Liver (tissue), 9 donors: ENCODE measurements around the gene TMEM18. TPM values are rescaled to one million over a fixed set of nuclear protein-coding genes. Genes with fewer than 3 reads are reported as not detected.

ENCODE experiments used
- DNase-seq: peaks from one replicate; pipeline ENCODE4 v3.0.0-alpha.2; 2017; ENCODE audit warnings: low spot score
- H3K27ac ChIP-seq, 2 donors: one replicate each; pipeline ENCODE4 v1.7.0; 2013; ENCODE audit warnings: inconsistent platforms in 2 of 2, low read length in 2 of 2, control low read depth in 1 of 2, low read depth in 1 of 2, mild to moderate bottlenecking in 1 of 2
- H3K27me3 ChIP-seq, 4 donors: one replicate each; pipeline versions ENCODE4 v1.6.1 to v1.7.0; 2013; ENCODE audit warnings: low read length in 3 of 4, inconsistent platforms in 1 of 4, mild to moderate bottlenecking in 1 of 4, moderate library complexity in 1 of 4; ENCODE audit not compliant: control insufficient read depth in 4 of 4, insufficient read depth in 4 of 4
- H3K36me3 ChIP-seq, 4 donors: one replicate each; pipeline versions ENCODE4 v1.6.1 to v1.7.0; 2013; ENCODE audit warnings: low read length in 3 of 4, mild to moderate bottlenecking in 3 of 4, low read depth in 1 of 4, moderate library complexity in 1 of 4; ENCODE audit not compliant: control insufficient read depth in 4 of 4, insufficient read depth in 3 of 4
- H3K4me1 ChIP-seq, 4 donors: one replicate each; pipeline versions ENCODE4 v1.6.1 to v1.7.0; 2013; ENCODE audit warnings: low read length in 3 of 4, mild to moderate bottlenecking in 3 of 4, moderate library complexity in 1 of 4; ENCODE audit not compliant: control insufficient read depth in 4 of 4, insufficient read depth in 4 of 4
- H3K4me3 ChIP-seq, 3 donors: one replicate each; pipeline versions ENCODE4 v1.6.1 to v1.7.0; 2013; ENCODE audit warnings: low read length in 3 of 3, control low read depth in 1 of 3, low read depth in 1 of 3, mild to moderate bottlenecking in 1 of 3
- H3K9ac ChIP-seq, 2 donors: one replicate each; pipeline ENCODE4 v1.7.0; 2013; ENCODE audit warnings: low read length in 2 of 2, mild to moderate bottlenecking in 2 of 2, moderate library complexity in 2 of 2, control low read depth in 1 of 2, low read depth in 1 of 2
- H3K9me3 ChIP-seq, 4 donors: one replicate each; pipeline versions ENCODE4 v1.6.1 to v1.7.0; 2013; ENCODE audit warnings: low read length in 3 of 4; ENCODE audit not compliant: control insufficient read depth in 4 of 4
- CTCF ChIP-seq: fragments of 150-350 bp; IDR thresholded peaks from 2 replicates; pipeline ENCODE4 v1.5.1; 2017; ENCODE audit warnings: improper control_type of control experiment, low read depth, low read length; ENCODE audit not compliant: missing input control
- EGR1 ChIP-seq, 2 donors: IDR thresholded peaks; 2 replicates each; pipeline ENCODE4 v1.6.1; 2016 to 2018; ENCODE audit warnings: antibody characterized with exemption in 2 of 2, low read depth in 2 of 2
- FOXA1 ChIP-seq: IDR thresholded peaks from 2 replicates; pipeline ENCODE4 v1.6.1; 2016; ENCODE audit warnings: antibody characterized with exemption
- FOXA2 ChIP-seq: IDR thresholded peaks from 2 replicates; pipeline ENCODE4 v1.6.1; 2016; ENCODE audit warnings: antibody characterized with exemption
- GABPA ChIP-seq, 2 donors: IDR thresholded peaks in 1 of 2; conservative IDR thresholded peaks in 1 of 2; 2 replicates each; pipeline ENCODE4 v1.6.1; 2016; ENCODE audit warnings: antibody characterized with exemption in 2 of 2, mild to moderate bottlenecking in 1 of 2, moderate library complexity in 1 of 2
- HNF4A ChIP-seq, 2 donors: conservative IDR thresholded peaks; 2 replicates each; pipeline ENCODE4 v1.6.1; 2016; ENCODE audit warnings: antibody characterized with exemption in 2 of 2, mild to moderate bottlenecking in 2 of 2
- HNF4G ChIP-seq: IDR thresholded peaks from 2 replicates; pipeline ENCODE4 v1.6.1; 2016; ENCODE audit warnings: antibody characterized with exemption
- JUND ChIP-seq, 2 donors: IDR thresholded peaks; 2 replicates each; pipeline ENCODE4 v1.6.1; 2016; ENCODE audit warnings: antibody characterized with exemption in 2 of 2
- RXRA ChIP-seq, 2 donors: IDR thresholded peaks; 2 replicates each; pipeline ENCODE4 v1.6.1; 2017 to 2018; ENCODE audit warnings: antibody characterized with exemption in 2 of 2, mild to moderate bottlenecking in 1 of 2
- SP1 ChIP-seq: IDR thresholded peaks from 2 replicates; pipeline ENCODE4 v1.6.1; 2018; ENCODE audit warnings: antibody characterized with exemption, mild to moderate bottlenecking
- YY1 ChIP-seq: IDR thresholded peaks from 2 replicates; pipeline ENCODE4 v1.6.1; 2016; ENCODE audit warnings: antibody characterized with exemption, mild to moderate bottlenecking
- WGBS: extraction: QIAGEN DNeasy Blood & Tissue Kit; methylation state at CpG from one replicate; pipeline ENCODE4 v1.1.7; 2013; 5-methylcytosine and 5-hydroxymethylcytosine counted together
- polyA plus RNA-seq, 2 donors: library from polyadenylated mRNA; stranded (reverse) in 1 of 2; unstranded in 1 of 2; fragments of 200-250 nt in 1 of 2; fragments of >200 nt in 1 of 2; fragmentation: Nextera tagmentation in 1 of 2; extraction: Ambion mirVana in 1 of 2; gene quantifications; one replicate each; pipeline versions ENCODE4 v1.2.1 to v1.2.3, GENCODE V29; 2013 to 2015
- total RNA-seq, 2 donors: library from RNA; depleted of rRNA; stranded (reverse); fragments of >200 nt; gene quantifications; one replicate each; pipeline ENCODE4 v1.2.3, GENCODE V29; 2014
- TF ChIP-seq, protein P1 (sequence below): IDR thresholded peaks from 2 replicates; pipeline ENCODE4 v1.6.1; 2016; ENCODE audit warnings: antibody characterized with exemption, mild to moderate bottlenecking
- TF ChIP-seq, protein P2 (sequence below): IDR thresholded peaks from 2 replicates; pipeline ENCODE4 v1.6.1; 2016; ENCODE audit warnings: antibody characterized with exemption
- TF ChIP-seq, protein P3 (sequence below): IDR thresholded peaks from 2 replicates; pipeline ENCODE4 v1.6.1; 2016; ENCODE audit warnings: antibody characterized with exemption
- donor health status: healthy.
- donor health status: healthy.
- donor health status: healthy.
- donor health status: healthy.
- donor health status: healthy.

TMEM18 gene
- total and polyA plus RNA-seq, 4 donors, result 8.4 to 29.3 (median 10.9) TPM

DNA sequence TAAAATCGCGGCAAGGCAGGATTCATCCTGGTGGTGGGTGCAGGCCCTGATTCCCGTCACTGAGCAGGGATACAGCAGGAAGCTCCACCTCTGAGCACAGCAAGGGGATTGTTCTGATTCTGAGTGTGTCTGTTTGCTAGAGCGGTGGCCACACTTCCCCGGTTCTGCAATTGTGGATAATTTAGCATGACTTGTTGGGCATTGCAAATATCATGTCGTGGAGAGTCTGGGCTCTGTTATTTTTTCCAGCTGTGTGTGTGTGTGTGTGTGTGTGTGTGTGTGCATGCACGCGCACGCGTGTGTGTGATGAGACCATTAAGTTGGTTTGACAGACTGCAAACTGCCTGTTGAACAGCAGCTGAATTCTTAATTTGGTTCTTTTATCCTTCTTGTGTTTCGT lies 4.1 kb upstream of the TMEM18 start:
- H3K36me3 ChIP-seq, result peaks cover 0 to 1% (median 0%) of the 10 kb centered on the region in 4 donors
- DNase-seq, result no peak

DNA sequence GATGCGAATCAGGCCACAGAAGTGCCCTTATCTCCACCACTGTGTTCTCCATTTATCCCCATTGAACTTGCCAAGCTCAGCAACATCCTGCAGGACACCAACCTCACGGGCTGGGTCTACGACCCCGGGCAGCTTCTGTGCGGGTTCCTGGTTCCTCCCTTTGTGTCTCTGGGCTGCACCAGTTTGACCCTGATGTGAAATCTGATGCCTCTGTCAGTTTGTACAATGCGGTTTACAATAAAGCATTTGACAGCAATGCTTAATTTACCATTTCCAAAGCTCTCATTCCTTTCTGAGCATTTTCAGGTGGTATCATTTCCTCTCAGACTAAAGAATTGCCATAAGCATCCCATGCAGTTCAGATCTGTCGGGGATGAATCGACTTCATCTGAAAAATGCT lies 3.3 kb upstream of the TMEM18 start:
- no peak for TF ChIP-seq HNF4G
- no peak for TF ChIP-seq FOXA2
- TF ChIP-seq, protein P1, sequence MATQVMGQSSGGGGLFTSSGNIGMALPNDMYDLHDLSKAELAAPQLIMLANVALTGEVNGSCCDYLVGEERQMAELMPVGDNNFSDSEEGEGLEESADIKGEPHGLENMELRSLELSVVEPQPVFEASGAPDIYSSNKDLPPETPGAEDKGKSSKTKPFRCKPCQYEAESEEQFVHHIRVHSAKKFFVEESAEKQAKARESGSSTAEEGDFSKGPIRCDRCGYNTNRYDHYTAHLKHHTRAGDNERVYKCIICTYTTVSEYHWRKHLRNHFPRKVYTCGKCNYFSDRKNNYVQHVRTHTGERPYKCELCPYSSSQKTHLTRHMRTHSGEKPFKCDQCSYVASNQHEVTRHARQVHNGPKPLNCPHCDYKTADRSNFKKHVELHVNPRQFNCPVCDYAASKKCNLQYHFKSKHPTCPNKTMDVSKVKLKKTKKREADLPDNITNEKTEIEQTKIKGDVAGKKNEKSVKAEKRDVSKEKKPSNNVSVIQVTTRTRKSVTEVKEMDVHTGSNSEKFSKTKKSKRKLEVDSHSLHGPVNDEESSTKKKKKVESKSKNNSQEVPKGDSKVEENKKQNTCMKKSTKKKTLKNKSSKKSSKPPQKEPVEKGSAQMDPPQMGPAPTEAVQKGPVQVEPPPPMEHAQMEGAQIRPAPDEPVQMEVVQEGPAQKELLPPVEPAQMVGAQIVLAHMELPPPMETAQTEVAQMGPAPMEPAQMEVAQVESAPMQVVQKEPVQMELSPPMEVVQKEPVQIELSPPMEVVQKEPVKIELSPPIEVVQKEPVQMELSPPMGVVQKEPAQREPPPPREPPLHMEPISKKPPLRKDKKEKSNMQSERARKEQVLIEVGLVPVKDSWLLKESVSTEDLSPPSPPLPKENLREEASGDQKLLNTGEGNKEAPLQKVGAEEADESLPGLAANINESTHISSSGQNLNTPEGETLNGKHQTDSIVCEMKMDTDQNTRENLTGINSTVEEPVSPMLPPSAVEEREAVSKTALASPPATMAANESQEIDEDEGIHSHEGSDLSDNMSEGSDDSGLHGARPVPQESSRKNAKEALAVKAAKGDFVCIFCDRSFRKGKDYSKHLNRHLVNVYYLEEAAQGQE, result no peak
- TF ChIP-seq HNF4A (conservative IDR thresholded peaks at IDR 0.05), result no peak
- TF ChIP-seq JUND (IDR thresholded peaks at IDR 0.05), result no peak
- TF ChIP-seq EGR1 (IDR thresholded peaks at IDR 0.05; ENCODE audit: low read depth in 2 of 2), result no peak
- no peak for TF ChIP-seq GABPA (IDR thresholded peaks at IDR 0.05 in 1 of 2, conservative IDR thresholded peaks at IDR 0.05 in 1 of 2)
- TF ChIP-seq SP1, result no peak
- TF ChIP-seq, protein P2, sequence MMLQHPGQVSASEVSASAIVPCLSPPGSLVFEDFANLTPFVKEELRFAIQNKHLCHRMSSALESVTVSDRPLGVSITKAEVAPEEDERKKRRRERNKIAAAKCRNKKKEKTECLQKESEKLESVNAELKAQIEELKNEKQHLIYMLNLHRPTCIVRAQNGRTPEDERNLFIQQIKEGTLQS, result no peak
- no peak for TF ChIP-seq FOXA1
- no peak for TF ChIP-seq CTCF
- TF ChIP-seq, protein P3, sequence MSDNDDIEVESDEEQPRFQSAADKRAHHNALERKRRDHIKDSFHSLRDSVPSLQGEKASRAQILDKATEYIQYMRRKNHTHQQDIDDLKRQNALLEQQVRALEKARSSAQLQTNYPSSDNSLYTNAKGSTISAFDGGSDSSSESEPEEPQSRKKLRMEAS, result no peak
- no peak for TF ChIP-seq RXRA (IDR thresholded peaks at IDR 0.05)
- peaks cover 0 to 1% (median 0%) of the 10 kb centered on the region in 4 donors for H3K36me3 ChIP-seq
- H3K4me1 ChIP-seq, result peaks cover 2 to 12% (median 7%) of the 10 kb centered on the region in 4 donors
- no peak overlapping the region for H3K27ac ChIP-seq
- WGBS, result 91% methylated on average over 8 of the region's 8 CpGs
- no peak overlapping the region for H3K9ac ChIP-seq
- peaks cover 3 to 19% (median 9%) of the 10 kb centered on the region in 4 donors for H3K9me3 ChIP-seq
- no peak overlapping the region for H3K4me3 ChIP-seq
- no peak for DNase-seq
- no peaks in the 10 kb centered on the region for H3K27me3 ChIP-seq

More for the DNA sequence above, 4.1 kb upstream of the TMEM18 start:
- H3K9ac ChIP-seq, result no peak overlapping the region
- TF ChIP-seq SP1 (no peak), GABPA (IDR thresholded peaks at IDR 0.05 in 1 of 2, conservative IDR thresholded peaks at IDR 0.05 in 1 of 2) (no peak), YY1 (no peak), RXRA (IDR thresholded peaks at IDR 0.05) (no peak)
- peaks cover 10 to 28% (median 11%) of the 10 kb centered on the region in 4 donors for H3K9me3 ChIP-seq
- H3K4me3 ChIP-seq, result no peak overlapping the region
- H3K27me3 ChIP-seq, result no peaks in the 10 kb centered on the region
- WGBS, result 90% methylated on average over 11 of the region's 11 CpGs
- H3K27ac ChIP-seq, result no peak overlapping the region
- peaks cover 0 to 4% (median 2%) of the 10 kb centered on the region in 4 donors for H3K4me1 ChIP-seq
